SH-SY5Y (cell line): ENCODE results near the gene LHX4.

Experiments used
- GATA2 ChIP-seq: IDR thresholded peaks from 2 replicates; pipeline ENCODE4 v1.6.1; 2011; ENCODE audit warnings: mild to moderate bottlenecking, low read depth, low read length
- GATA3 ChIP-seq: IDR thresholded peaks from 2 replicates; pipeline ENCODE4 v1.6.1; 2011; ENCODE audit warnings: low read depth, mild to moderate bottlenecking, low read length, moderate library complexity

- TF ChIP-seq GATA3 (no peak), GATA2 (no peak)
These were observed 9.4 kb downstream of the LHX4 start for GRCh38 chr1:180239145-180240096.
